GM21723 (cell line): ENCODE measurements around the gene P4HA2.

Experiments
- ATAC-seq: cut with Tn5 transposase; IDR thresholded peaks from one replicate; pipeline ENCODE4 v1.9.1; 2021; ENCODE audit warnings: mild to moderate bottlenecking, moderate library complexity; ENCODE audit not compliant: unreplicated experiment

The P4HA2 gene

DNA sequence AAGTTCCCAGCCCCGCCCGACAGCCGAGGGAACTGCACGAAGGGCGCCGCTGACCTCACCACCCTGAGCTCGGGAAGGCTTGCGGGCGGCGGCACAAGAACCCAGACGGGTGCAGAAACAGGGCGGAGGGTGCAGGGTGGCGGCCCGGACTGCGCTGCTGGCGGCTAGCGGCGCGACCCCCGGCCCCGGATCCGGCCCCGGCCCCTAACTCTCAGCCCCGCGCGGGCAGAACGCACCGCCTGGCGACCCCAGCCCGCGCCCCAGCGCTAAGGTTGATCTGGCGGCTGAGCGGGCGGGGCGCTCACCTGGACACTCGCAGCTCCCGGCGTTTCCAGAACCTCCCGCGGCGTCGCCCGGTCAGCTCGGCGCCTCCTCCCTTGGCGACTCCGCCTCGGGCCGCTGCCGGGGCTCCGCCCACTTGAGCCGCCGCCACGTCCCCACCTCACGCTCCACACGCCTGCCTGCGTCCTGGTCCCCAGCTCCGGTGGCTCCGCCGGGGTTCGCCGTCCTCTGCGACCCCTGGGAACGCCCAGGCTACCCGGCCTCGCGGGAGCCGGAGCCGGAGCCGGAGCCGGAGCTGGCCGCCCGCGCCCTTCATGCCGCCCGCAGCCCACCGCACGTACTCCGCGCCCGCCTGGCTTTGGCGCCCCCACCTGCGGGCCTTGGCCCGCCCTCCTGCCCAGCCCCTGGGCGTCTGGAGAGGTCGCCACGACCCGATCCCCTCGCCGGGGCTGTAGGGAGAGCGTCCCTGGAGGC is at the start of gene P4HA2:
TSS of gene P4HA2 (minus strand) at position 369 of the 756 bp plus-strand sequence. CDS start 9,227 bp downstream, outside the sequence.
- peak; percentile 95 for ATAC-seq

DNA sequence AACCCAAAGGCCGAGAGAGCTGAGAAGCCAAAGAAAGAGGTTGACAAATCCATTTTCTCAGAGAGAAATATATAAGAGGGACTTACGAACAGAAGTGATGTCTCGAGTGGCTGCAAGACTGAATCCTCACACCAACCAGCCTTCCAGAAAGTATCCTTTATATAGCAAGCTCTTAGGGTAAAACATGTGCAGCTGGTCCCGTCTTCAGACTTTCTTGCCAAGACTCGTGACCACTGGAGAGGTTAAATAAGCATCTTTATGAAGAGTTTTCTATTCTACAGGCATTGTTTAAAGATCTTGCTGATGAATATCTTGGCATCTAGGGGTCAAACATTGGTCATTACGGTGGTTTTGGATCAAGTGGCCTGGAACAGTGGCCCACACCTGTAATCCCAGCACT is 49.6 kb upstream of the P4HA2 start:
- ATAC-seq: no peak

DNA sequence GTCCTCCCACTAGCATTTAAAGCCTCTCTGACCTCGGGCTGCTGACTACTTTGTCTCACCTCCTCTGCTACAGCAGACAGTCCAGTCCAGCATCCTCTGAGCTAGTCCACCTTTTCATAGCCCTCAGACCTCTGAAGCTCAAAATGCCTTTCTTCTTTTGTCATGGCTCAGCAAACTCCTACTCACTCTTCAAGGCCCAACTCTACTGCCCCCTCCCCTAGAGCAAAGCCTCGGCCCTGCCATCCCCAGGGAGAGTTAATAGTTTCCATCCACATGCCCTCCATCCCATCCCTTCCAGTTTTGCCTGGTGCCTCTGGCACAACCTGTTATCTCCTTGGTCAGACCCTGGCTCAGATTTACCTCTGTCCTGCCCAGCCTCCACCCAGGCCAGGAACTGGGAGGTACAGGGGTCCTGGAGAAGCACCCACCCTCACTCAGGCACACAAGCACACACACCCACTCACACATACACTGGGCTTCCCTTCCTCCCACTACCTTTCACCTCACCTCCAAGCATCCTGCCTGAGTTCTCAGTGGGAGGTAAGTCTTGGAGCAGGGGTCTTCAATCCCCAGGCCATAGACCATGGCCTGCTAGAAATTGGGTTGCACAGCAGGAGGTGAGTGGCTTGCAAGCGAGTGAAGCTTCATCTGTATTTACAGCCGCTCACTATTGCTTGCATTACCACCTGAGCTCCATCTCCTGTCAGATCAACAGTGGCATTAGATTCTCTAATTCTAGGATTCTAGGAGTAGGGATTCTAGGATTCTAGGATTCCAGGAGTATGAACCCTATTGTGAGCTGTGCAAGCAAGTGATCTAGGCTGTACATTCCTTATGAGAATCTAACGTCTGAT is 47.9 kb upstream of the P4HA2 start:
- no peak for ATAC-seq

DNA sequence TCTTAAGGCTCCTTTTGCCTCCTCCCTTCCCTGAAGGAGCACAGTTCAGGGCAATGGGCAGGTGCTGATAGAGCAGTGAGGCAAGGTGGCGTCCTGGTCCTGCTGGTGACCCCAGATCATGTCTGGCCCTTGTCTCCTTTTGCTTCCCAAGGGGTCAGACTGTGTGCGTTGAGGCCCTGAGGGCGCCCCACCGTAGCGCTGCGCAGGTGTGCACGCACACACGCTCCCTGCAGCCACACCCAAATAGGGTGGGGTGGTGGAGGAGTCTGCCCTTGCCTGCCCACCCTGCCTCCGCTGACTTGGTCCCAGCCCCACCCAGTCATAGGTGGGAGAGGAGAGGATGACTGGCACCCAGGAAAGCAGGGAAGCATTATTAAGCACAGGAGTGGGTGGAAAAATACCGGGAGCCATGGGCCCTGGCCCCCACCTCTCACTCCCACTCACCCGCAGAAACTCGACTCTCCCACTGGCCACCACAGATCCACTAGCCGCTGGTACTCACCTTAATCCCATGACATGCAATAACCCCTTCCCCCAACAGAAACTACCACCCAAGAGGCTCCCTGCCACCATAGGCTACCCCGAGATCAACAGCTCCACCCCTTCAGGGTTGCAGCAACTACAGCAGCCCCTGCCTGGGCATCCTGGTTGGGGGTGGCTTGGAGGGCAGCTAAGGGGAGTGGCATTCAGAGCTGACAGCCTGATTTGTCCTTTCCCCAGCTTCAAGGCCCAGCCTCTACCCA is 46.6 kb upstream of the P4HA2 start:
- no peak for ATAC-seq

DNA sequence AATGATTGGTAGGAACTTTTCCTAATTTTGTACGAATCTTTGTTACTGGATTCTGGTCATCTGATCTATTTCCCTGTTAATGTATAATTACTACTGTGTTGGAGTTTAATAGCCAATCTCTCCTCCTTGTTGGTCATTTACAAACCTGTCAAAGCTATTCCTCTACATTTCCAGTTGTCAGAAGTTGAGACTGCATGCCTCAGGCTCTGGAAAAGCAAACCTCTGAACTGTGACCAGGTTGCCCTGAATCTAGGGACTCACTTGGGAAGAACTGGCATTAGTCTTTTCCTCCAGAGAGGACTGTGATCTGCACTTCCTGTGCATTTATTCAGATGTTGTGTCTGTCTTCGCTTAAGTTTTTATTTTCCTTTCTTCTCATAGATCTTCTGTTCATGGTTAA is 46.0 kb upstream of the P4HA2 start:
- ATAC-seq: no peak

DNA sequence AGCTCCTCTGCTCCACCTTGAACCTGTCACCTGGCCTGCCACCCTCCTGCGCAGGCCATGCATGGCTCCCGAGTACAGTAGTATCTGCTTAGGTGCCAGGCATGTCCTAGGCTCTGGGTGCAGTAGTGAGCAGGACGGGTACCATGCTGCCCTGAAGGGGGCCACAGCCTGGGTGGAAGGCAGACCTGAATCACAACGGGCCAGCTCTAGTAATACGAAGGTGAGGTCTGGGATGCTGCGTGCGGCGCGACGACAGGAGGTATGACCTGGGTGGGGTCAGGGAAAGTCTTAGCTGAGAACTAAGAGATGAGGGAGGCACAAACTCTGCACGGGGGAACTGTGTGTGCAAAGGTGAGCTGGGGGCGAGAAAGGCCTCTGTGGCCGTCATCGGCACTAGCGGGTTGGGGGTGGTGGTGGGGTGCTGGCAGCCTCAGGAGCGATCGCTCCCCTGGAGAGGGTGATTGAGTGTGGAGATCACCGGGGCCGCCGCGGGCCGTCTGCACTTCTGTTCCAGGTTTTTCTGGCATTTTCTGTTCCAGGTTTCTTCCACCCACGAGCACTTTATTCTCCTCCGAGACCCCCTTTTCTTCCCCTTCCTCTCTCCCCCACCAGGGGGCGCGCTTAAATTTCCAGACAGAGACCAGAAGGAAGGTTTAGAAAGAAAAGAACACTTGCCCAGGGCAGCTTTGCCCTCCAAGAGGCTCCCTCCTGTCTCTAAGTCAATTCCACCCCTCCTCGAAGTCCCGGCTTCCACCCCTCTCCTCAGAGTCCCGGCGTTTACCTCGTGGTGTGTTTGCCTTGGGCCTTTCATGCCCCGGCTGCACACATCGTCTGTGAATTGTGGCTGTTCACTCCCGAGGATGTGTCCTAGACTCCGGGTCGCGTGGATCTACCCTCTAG is 44.9 kb upstream of the P4HA2 start:
- no peak for ATAC-seq

DNA sequence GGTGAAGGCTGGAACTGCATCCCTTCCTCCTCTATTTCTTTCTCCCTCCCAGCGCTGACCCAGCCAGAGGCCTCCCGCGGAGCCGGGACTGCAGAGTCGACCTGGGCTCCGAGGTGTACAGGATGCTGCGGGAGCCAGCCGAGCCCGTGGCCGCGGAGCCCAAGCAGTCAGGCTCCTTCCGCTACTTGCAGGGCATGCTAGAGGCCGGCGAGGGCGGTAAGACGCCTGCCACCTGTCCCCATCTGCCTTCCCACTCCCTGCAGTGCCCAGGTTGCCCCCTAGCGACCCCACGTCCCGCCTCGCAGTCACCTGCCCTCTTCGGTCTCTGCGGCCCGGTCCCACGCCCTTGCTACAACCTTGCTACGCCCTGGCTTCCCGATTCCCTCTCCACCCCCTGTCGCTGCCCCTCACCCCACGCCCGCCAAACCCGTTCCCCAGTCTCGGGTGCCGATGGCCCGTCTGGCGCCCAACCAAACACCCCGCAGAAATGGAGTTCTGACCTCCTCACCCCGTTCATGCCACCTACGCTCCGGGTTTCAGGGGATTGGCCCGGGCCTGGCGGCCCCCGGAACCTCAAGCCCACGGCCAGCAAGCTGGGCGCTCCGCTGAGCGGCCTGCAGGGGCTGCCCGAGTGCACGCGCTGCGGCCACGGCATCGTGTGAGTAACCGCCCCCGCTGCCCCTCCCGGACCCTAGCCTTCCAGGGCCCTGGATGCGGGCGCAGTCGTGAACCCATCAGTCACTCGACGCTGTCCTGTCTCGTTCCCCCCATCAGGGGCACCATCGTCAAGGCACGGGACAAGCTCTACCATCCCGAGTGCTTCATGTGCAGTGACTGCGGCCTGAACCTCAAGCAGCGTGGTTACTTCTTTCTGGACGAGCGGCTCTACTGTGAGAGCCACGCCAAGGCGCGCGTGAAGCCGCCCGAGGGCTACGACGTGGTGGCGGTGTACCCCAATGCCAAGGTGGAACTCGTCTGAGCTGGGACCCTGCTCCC is 43.9 kb upstream of the P4HA2 start:
- ATAC-seq: no peak

DNA sequence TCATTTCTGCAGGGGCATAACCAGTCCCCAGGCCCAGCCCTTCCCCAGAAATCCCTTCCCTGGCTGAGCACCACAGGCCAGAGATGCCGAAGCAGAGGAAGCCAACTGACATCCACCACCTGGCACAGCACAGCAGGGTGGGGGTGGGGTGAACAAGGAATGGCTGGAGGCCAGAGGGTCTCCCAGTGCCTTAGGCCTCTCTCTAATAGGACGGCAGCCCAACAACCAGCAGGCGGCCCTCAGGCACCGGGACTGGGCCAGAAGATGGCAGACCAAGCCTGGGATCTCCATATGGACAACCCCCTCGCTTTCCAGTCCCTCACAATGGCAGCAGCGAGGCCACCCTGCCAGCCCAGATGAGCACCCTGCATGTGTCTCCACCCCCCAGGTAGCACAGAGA is 43.1 kb upstream of the P4HA2 start:
- ATAC-seq: no peak

DNA sequence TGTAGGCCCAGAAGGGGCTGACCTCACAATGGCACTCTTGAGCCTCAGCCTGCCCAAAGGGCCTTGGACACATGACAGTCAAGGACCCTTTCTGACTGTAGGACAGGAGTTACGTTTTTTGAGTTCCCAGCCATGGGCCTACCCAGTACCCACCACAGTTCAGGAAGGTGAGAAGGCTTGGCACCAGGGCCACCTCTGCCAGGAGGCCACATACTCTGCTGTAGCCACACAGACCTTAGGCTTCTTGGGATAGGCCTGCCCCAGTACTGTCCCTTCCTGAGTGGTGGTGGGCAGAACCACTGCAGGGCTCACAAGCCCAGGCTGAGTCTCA is 42.6 kb upstream of the P4HA2 start:
- ATAC-seq: no peak

DNA sequence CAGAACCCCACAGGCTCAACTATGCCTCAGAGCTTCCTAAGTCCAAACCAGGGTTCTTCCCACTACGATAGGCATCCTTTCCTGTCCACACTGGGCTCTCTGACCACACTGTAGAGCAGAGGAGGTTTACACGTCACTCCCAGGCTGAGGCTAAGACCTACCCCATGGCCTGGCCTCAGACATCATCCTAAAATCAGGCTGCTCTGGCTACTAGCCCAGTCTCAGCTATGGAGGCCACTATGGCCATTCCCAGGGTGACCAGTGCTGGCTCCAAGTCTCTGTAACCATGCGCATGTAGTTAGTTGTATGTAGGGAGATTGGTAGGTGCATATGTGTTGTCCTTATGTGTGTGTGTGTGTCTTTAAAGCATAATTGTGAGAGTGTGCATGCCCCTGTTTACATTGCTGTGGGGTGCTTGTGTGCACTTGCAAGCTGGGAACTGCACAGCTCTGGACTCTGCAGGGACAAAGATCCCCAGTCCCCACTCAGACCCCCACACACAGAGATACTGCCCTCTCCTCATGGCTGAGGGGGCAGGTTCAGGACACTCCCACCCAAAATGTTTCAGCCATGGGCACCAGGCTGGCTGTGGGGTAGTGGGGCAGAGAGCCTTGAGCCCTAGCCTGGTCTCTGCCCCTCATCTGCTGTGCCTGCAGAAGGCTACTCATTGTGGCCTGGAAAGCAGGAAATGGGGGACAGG is 42.1 kb upstream of the P4HA2 start:
- no peak for ATAC-seq

DNA sequence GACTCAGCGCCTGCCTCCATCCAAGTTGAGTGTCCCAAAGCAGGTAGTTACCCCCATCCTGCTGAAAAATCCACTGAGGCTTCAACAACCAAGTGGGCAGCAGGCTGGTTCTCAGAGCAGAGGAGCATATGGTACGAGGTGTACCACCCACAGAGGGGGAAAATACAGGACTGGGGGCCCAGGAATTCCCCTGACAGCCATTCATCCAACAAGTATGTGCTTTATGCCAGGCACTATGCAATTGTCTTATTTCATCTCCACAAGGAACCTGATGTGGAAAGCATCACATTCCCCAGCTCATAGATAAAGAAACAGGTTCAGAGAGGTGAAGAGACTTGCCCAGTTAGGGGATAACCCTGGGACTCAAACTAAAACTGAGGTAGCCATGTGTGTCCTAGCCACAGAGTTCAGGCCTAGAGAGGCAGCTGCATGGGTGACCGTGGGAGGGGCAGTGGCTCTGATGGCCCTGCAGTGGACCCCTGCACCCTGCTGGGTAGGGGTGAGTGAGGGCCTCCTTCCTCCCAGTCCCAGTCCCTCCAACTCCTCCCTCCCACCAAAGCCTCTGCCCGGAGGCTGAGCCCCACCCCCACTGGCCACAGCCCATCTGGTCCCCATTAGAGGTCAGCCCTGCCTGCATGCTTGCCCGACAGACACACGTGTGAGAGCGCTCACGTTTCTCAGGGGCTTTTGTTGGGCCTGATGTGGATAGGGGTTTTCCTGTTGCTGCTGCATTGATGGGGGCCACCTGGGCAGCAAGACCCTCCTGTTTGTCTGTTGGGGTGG is 41.3 kb upstream of the P4HA2 start:
- ATAC-seq: peak; percentile 81

DNA sequence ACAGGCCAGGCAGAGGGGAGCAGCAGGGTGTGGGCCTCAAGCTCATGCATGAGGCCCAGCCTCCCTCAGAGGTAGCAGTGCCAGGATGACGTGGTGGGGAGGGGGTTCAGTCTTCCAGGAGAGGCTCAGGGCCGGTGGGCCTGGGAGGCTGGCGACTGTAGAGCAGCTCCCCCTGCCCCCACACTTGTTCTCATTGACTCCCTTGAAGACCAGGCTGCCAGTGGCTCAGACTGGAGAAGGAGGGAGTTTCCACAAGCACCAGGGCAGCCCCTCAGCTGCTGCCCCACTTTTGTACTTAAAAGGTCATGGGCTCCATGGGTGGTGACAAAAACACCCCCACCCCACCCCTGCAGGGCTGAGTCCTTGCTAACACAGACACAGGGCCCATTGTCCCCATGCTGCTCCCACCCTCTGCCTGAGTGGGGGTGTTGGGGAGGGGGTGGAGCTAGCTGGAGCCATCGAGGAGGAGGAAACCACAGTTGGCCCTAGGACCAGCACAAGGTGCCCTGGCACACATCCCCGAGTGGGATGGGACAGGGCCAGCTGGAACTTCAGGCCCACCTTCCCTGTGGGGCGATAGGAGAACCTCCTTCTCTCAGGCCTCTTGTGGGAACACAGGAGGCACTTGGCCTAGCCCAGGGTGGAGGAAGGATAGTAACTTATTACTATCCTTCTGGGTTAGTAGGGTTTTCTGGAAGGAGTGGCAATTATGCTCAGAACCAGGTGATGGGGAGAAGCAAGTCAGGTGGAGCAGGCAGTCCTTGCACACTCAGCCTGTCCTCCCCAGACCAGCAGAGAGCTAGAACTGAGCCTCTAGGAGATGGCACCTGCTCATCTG is 40.5 kb upstream of the P4HA2 start:
- ATAC-seq: peak; percentile 10

DNA sequence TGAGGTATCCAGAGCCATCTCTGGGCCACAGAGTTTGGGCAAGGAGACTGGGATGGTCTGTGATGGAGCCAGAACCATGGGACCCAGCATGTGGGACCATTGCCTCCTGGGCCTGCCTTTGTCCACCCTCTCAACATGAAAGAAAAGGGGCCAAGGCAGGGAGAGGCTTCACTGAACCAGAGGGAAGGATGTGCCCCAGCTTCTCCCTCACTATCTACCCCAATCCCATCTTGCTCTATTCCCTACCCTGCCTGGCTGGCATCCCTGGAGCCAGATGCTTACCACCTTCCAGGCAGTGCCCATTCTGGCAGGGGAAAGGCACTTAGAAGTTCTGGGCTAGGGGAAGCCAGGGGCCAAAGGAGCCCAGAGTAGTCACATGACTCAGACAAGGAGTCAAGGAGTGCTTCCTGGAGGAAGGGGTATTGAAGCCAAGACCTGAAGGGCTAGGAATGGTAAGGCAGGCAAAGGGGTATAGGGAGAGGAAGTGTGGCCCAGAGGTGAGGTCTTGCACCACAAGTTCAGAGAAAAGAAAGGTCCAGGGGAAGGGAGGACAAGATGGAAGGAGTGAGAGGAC is 39.6 kb upstream of the P4HA2 start:
- no peak for ATAC-seq

DNA sequence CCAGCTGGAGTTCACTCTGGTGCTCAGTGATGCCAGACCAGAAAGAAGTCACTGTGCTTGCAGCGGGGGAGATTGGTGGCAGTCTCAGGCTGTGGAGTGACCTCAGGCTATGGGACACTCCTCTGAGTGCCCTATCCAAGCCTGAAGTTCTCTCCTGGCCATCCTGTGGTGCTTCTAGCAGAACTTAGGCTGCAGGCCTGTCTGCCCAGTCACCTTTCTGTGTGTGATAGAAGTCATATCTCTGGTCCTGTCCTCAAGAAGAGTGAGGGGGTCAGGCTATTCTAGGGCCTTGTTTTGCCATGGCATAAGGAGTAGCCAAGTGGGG is 39.1 kb upstream of the P4HA2 start:
- no peak for ATAC-seq

DNA sequence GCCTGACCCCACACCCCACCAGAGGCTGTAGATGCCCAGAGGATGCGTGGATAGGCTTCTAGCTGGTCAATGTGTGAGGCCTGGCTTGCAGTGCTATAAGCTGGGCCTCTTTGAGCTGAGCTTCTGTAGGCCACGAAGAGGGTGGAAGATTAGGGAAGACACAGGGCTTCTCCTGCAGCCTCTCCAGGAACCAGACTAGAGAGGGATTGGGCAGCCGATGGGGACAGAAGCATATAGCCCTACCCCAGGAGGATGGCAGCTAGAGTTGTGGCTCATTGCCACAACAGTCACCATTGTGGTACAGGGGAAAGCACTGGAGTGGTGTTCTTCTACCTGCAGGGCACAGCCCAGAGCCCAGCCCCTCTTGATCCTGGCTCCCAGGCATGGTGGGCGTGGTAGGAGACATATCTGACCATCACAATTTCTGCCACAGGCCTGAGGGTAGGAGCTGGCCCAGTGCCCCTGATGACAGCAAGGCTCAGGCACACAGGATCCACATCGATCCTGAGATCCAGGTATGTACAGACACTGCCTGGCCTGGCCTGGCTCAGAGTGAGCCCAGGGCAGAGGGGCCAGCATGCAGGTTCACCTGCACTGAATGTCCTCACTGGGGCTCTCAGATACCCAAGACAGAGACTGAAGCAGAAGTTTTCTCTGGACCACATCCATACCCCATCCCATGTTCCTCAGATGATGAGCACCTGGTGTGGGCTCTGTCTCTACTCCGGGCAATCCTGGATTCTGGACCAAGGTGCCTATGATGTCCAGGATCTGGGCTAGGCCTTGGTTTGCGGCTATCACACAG is 38.6 kb upstream of the P4HA2 start:
- ATAC-seq: no peak
